Nucleus accumbens (tissue), 56 donors: ENCODE measurements around the gene TUNAR.

Source experiments
- DNase-seq, 56 donors: peaks; one replicate each; lab custom pipeline; 2025; lab: John Stamatoyannopoulos, UW

Gene TUNAR

DNA sequence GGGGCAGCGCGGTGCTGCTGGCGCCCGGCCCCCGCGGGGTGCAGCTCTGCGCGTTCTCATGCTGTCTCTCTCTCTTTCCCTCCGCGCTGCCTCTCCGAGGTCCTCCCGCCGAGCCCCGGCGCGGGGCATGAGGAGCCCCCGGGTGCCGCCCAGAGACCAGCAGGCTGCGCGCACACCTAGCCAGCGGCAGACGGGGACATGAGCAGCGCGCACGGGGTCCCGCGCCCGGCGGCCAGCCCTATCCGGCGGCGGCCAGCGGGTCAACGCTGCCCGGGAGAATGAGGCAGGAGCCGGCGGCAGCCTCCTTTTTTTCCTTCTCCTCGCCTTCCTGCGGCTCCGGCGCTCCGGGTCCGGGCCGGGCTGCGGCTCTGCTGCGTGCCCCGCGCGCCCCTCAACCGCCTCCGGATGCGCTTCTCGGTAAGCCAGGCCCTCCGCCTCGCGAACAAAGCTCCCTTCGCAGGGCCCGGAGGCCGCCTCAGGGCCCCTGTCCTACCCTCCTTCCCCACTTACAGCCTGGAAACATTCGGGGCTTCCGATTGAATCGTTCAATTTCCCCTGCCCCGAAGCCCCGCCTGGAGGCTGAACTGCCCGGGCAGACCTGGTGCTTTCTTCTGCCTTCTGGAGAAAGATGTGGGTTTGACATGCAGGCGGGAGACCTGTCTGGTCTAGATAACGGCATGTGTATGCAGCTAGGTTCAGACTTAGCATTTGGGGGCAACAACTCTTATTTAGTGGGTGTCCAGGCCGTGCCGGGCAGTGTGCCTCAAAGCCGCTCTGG lies at the start of gene TUNAR:
TSS of gene TUNAR (plus strand) at position 72 of the 778 bp plus-strand sequence.
- peak in 1 of 56 donors; percentile 19 for DNase-seq

GRCh38 chr14:95828649-95829265 lies 47.9 kb upstream of the TUNAR start:
- no peak for DNase-seq

DNA sequence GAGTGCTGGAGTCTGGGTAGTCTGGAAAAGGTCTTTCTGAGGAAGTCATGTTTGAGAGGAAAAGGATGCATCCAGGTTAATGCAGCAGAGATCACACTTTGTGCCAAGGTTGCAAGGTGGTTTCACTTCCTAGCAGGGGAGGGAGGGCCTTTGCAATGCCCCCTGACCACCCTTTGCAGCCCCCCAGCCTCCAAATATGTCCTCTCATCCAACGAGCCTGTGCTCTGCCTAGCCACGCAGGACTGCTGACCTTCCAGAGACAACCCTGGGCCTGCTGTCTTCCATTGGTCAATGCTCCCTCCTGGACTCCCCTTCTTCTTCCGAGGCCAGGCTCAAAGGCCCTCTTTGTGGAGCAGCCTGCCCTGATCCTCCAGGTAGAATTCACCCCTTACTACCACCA lies 47.3 kb upstream of the TUNAR start:
- no peak for DNase-seq

DNA sequence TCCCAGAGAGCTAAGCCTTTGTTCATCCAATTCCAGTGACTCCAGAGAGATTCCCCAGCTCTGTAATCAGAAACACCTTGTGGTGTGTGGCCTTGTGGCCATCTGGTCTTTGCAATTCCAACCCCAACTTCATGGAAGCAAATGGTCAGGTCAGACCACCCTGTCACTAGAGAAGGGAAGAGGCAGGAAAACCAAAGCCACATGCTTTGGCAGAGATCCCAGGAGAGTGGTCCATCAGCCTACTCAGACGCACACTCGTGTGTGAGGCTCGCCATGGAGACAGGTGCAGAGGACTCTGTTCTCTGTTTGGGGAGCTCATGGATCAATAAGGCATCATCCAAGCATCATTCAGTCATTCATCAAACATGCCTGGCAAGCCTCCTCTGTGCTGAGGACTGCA lies 46.2 kb upstream of the TUNAR start:
- DNase-seq, result no peak

DNA sequence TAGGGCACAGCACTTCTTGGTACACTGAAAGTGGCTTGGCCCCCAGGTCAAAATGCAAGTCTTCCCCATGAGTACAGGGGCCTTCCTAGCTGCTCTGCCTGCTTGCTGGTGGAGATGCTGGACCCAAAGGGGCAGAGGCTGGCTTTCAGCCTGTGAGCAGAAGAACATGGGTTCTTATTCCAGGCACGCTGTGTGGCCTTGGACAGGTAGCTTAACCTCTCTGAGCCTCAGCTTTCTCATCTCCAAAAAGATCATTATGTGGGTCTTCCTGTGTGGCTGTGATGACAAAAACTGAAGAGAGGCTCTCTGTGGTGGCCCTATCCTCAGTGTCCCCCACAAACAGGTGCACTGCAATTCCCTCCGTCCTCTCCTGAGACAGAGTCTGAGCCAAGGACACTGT lies 45.6 kb upstream of the TUNAR start:
- DNase-seq, result no peak

- no peak for DNase-seq
Observed at GRCh38 chr14:95831468-95831867, 45.2 kb upstream of the TUNAR start.

DNA sequence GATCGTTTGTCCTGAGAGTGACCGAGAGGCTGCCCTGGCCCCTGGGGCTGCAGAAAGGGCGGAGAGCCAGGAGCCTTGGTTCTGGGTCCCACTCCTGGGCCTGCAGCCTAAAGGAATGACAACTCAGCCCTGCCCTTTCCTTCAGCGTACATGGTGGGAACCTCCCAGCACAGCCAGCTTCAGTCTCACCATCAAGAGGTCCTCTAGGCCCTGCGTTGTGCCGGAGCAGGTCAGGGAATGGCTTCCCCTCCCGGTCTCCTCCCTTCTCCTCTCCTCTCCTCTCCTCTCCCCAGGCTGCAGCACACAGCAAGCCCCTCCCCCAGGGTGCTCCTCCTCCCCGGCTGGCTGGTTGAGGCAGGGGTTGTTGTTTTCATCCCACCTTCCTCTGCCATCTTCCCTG lies 44.6 kb upstream of the TUNAR start:
- DNase-seq, result no peak

DNA sequence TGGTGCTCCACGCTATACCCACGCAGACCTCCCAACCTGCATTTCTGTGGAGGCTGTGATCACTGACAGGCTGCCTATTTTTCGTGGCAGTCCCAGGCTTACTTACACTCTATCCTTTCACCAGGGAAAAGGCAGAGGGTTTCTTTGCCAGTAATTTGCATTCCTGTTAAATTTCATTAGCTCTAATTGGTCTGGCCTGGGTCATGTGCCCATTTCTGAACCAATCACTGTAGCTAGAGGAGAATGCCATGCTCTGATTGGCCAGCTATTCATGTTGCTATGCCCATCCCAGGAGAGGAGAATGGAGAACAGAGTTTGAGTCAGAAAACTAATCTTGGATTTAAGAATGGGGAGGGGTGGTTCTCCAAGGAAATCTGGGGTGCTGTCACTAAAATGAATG lies 43.2 kb upstream of the TUNAR start:
- peak in 6 of 56 donors; percentile 1 to 10 (median 4) for DNase-seq

GRCh38 chr14:95834496-95834895 lies 42.1 kb upstream of the TUNAR start:
- no peak for DNase-seq

DNA sequence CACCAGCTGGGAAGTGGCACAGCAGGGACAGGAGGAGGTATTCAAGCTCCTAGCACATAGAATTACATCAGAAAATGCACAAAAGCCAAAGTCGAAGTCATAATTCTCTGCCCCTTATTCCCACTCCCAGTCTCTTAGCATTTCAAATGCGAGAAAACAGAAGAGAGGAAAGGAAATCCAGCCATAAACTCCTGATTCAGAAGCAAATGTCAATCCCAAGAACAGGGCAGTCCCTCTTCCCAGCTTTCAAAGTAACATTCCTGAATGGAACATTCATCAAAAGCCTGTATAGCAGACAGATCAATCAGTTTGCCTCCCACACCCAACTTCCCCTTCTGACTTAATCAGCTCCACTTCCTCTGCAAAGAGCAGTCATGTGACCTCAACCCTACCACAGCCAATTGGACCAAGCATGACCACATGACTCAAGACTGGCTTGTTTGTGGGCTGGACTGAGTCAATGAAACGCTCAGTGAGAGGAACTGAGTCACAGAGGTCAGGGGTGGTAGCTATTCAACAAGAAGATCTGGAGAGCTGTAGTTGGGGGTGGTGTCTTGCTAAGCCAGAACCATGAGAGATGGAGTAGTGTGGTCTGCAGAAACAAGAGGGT lies 41.4 kb upstream of the TUNAR start:
- DNase-seq, result no peak

DNA sequence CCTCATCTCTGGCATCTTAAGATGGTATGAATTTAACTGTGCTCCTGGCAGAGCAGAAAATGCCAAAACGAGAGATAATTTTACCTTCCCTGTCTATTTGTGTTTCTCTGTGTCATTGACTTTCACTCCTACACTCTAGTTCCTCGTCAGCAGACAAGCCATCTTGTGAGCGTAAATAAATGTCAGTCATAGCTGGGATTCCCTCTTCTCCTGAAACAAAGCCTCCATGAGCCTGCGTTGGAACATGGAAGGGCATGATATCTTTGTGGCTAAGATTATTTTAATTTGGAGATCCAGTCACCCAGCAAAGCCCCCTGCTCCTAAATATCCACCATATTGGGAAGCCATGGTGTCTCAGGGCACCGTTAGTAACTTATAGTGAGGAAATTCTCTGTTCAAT lies 37.8 kb upstream of the TUNAR start:
- no peak for DNase-seq

DNA sequence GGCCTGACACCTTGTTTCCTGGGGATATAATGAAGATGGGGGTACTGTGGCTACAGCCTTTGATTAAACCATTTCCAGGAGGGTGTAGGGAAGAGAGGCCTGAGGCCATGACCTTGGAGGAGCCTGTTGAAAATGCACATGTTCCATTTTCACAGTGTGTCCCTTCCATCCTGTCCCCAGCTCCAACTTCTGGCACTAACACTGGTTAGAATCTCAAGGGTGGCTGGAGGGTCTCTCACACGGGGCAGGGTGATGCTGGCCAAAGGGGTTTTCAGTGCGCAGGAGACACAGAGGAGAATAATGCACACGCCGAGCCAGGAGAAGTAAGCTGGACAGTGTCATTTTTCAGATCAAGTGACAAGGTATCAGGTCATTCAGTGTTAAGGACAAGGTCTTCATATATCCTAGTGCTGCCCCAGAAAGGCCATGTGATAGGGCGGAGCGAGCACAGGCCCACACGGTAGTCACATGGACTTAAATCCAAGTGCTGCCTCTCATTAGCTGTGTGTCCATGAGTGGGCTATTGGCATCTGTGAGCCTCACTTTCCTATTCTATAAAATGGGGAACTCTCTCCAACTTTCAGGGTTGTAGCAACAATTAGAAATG lies 36.4 kb upstream of the TUNAR start:
- no peak for DNase-seq

DNA sequence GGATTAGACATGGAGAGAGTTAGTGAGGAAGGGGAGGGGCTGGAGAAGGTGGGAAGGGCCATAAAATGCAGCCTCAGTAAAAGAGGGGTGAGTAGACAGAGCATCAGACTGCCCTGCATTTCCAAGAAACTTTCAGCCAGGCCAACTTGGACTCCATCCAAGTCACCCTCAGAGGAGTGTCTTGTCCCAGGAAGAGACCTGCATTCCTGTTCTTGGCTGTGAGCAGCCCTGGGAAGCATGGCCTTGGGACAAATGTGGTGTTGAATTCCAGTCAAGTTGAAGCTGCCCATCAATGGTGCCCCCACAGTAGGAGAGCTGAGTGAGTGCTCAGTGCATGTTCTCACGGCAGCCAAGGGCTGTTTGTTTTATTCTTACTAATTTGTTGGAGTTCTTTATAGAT lies 35.0 kb upstream of the TUNAR start:
- DNase-seq, result no peak

- DNase-seq, result no peak
Observed at GRCh38 chr14:95849761-95850160, 26.9 kb upstream of the TUNAR start.

- DNase-seq, result no peak
Observed at GRCh38 chr14:95850429-95850828, 26.2 kb upstream of the TUNAR start.

DNA sequence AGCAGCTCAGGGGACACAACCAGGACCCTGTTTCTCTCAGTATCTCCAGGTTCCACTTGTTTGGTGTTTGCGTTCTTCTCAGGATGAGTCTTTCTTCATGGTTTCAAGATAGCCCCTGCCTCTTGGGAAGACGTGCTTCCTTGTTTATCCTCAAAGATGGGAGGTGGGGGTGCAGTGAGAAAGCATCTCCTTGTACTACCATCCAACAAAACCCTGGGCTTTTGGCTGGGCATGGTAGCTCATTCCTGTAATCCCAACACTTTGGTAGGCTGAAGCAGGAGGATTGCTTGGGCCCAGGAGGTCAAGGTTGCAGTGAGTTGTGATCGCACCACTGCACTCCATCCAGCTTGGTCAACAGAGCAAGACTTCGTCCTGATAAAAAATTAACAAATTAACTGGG lies 21.0 kb upstream of the TUNAR start:
- no peak for DNase-seq

DNA sequence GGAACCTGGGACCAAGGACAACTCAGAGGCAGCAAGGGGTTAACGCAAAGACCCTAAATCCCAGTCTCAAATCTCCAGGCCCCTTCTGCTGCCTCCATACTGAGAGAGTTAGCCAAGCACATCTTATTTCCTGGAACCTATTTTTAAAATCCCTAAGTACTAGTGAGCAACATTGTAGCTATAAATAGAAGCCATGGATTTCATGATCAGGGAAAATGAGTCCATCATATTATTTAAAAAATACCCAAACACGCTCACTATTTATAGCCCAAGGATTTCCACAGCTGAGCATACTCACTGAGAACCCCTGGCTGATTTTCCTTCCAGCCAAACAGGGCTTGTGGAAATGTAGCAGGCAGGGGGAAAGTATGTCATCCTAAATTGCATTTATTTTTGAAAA lies 19.4 kb upstream of the TUNAR start:
- DNase-seq, result no peak

GRCh38 chr14:95858893-95859292 lies 17.7 kb upstream of the TUNAR start:
- no peak for DNase-seq

- DNase-seq, result no peak
Observed at GRCh38 chr14:95862243-95862642, 14.4 kb upstream of the TUNAR start.

DNA sequence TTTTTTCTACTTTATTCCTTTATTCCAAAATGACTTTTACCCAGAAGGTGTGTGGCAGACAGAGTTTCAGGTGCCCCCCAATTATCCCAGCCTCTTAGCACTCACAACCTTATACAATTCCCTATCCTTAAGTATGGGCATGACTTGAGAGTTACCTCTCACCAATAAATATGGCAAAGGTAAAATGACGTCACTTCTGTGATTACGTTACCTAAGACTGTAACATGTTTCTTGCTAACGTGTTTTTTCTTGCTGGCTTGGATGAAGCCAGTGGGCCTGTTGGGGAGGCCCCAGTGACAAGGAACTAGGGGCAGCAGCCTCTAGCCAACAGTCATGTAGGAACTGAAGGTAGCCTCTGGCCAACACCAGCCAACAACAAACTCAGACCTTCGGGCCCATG lies 13.3 kb upstream of the TUNAR start:
- DNase-seq, result no peak

- no peak for DNase-seq
Observed at GRCh38 chr14:95869776-95870175, 6.9 kb upstream of the TUNAR start.

GRCh38 chr14:95870772-95871171 lies 5.9 kb upstream of the TUNAR start:
- no peak for DNase-seq
